Motor neuron (in vitro differentiated cells): ENCODE measurements around the gene CGGBP1. TPM values are rescaled to one million over a fixed set of nuclear protein-coding genes. Genes with fewer than 3 reads are reported as not detected.
"Not testable (repeated sequence)": the region's sequence is repeated elsewhere in the genome, so short reads cannot be mapped to it uniquely, and the experiment has no call there.

ENCODE experiments used
- ATAC-seq, 8 experiments: fragments of 200-7000 bp; cut with Tn5 transposase; replicated peaks in 6 of 8; 2 replicates each; pipeline ENCODE4 v1.8.0; 2021; ENCODE audit warnings: mild to moderate bottlenecking in 8 of 8, moderate library complexity in 8 of 8
- H3K27ac ChIP-seq, 2 donors: fragments of 250-450 bp; sonication (Bioruptor Pico); 2 replicates each; pipeline ENCODE4 v1.9.0; 2021; ENCODE audit warnings: antibody characterized with exemption in 2 of 2, mild to moderate bottlenecking in 2 of 2, moderate library complexity in 1 of 2
- H3K4me1 ChIP-seq, 2 donors: fragments of 250-450 bp; sonication (Bioruptor Pico); replicated peaks in 1 of 2; 2 replicates each; pipeline ENCODE4 v1.6.1; 2021; ENCODE audit warnings: antibody characterized with exemption in 2 of 2, mild to moderate bottlenecking in 2 of 2, moderate library complexity in 1 of 2
- H3K4me3 ChIP-seq, 5 donors: fragments of 250-450 bp; sonication (Bioruptor Pico); 2 replicates each; pipeline ENCODE4 v1.9.0; 2021; ENCODE audit warnings: antibody characterized with exemption in 5 of 5, mild to moderate bottlenecking in 5 of 5, moderate library complexity in 4 of 5
- WGBS, 10 experiments: fragments of 450-650 bp; shearing (Covaris generic); methylation state at CpG; one replicate each; pipeline ENCODE4 v1.0.0; 2022; 5-methylcytosine and 5-hydroxymethylcytosine counted together
- in situ Hi-C, 9 experiments: fragments of 400-800 bp; cut with MboI; loops; one replicate each; pipeline ENCODE4 v1.15.0; 2021; ENCODE audit warnings: low sequenced_read_pairs in 9 of 9, low pct_unique_long_range_greater_than_20kb in 2 of 9; ENCODE audit not compliant: unreplicated experiment in 9 of 9
- total RNA-seq, 8 experiments: library from RNA; unstranded; fragments of 300-600 nt; gene quantifications; 2 replicates each; pipeline versions ENCODE4 v1.2.3 to v1.2.4, GENCODE V29; 2022

The CGGBP1 gene
- total RNA-seq, 8 experiments from 2014 or later, result 30.9 to 72.7 (median 51.4) TPM

GRCh38 chr3:88031642-88032077 lies 27.1 kb downstream of the CGGBP1 start:
- in situ Hi-C loops, result no loop called here
- WGBS, 10 experiments, result 0 to 67% (median 9%) methylated on average over 1 of the region's 1 CpG; no CpG with 5 or more reads in 3 of the 10 experiments
- Histone ChIP-seq H3K4me3 (no peak overlapping the region), H3K4me1 (no peaks in the 10 kb centered on the region), H3K27ac (no peak overlapping the region)
- peak in 4 of 8 experiments; percentile 52 to 93 (median 89) for ATAC-seq

GRCh38 chr3:88030210-88030609 lies 28.6 kb downstream of the CGGBP1 start:
- in situ Hi-C loops, result no loop called here
- 59 to 100% (median 91%) methylated on average over 3 of the region's 3 CpGs for WGBS, 10 experiments
- no peak for ATAC-seq
- no peak overlapping the region for H3K27ac ChIP-seq
- no peaks in the 10 kb centered on the region for H3K4me1 ChIP-seq
- no peak overlapping the region for H3K4me3 ChIP-seq

- 57 to 100% (median 94%) methylated on average over 1 to 2 of the region's 2 CpGs; no CpG with 5 or more reads in 1 of the 10 experiments for WGBS, 10 experiments
- in situ Hi-C loops, result no loop called here
- Histone ChIP-seq H3K4me1 (no peaks in the 10 kb centered on the region), H3K4me3 (no peak overlapping the region), H3K27ac (no peak overlapping the region)
- ATAC-seq, result no peak
These were observed 29.9 kb downstream of the CGGBP1 start for GRCh38 chr3:88028876-88029275.

GRCh38 chr3:88025001-88025552 lies 33.7 kb downstream of the CGGBP1 start:
- no peak overlapping the region for H3K27ac ChIP-seq
- WGBS, 10 experiments, result 52 to 90% (median 61%) methylated on average over 1 to 4 of the region's 4 CpGs; no CpG with 5 or more reads in 1 of the 10 experiments
- no peak for ATAC-seq
- in situ Hi-C loops, result no loop called here
- no peak overlapping the region for H3K4me3 ChIP-seq
- no peaks in the 10 kb centered on the region for H3K4me1 ChIP-seq

- Histone ChIP-seq H3K4me3 (no peak overlapping the region), H3K27ac (no peak overlapping the region), H3K4me1 (no peaks in the 10 kb centered on the region)
- in situ Hi-C loops, result loop anchor here in 3 of 9 experiments (25.0 kb wide), 3 partner anchors 507 to 757 kb away; no protein-coding TSS in a partner anchor
- ATAC-seq, result peak in 2 of 8 experiments; percentile 18 to 76
- 0 to 100% (median 87%) methylated on average over 1 to 2 of the region's 2 CpGs for WGBS, 10 experiments
These were observed 39.8 kb downstream of the CGGBP1 start for GRCh38 chr3:88019024-88019423.

DNA sequence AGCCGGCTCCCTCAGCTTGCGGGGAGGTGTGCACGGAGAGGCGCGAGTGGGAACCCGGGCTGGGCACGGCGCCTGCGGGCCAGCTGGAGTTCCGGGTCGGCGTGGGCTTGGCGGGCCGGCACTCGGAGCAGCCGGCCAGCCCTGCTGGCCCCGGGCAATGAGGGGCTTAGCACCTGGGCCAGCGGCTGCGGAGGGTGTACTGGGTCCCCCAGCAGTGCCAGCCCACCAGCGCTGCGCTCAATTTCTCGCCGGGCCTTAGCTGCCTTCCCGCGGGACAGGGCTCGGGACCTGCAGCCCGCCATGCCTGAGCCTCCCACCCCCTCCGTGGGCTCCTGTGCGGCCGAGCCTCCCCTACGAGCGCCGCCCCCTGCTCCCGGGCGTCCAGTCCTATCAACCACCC lies 43.1 kb downstream of the CGGBP1 start:
- not testable (repeated sequence) for H3K27ac ChIP-seq, ATAC-seq, H3K4me1 ChIP-seq, H3K4me3 ChIP-seq
- in situ Hi-C loops, result loop anchor here in 3 of 9 experiments (25.0 kb wide), 3 partner anchors 503 to 753 kb away; no protein-coding TSS in a partner anchor
- no CpG with 5 or more reads among the region's 35 CpGs for WGBS, 10 experiments

DNA sequence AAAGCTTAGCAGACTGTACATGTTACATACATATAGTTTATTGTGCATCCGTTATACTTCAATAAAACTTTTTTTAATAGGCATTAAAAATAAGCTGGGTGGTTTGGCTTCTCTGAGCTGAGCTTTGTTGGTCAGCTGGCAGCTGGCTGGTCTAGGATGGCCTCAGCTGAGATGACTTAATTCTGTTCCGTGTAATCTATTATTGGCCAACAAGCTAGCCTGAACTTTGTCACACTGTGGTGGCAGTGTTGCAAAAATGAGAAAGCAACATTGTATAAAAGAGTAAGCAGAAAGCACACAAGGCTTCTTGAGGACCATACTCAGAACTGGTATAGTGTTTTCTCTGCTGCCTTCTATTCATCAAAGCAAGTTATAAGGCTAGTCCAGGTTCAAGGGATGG lies 45.2 kb downstream of the CGGBP1 start:
- no peak overlapping the region for H3K27ac ChIP-seq
- no peak for ATAC-seq
- H3K4me3 ChIP-seq, result no peak overlapping the region
- H3K4me1 ChIP-seq, result no peaks in the 10 kb centered on the region
- in situ Hi-C loops, result loop anchor here in 3 of 9 experiments (25.0 kb wide), 3 partner anchors 501 to 751 kb away; no protein-coding TSS in a partner anchor
- 0 to 100% (median 82%) methylated on average over 1 to 2 of the region's 2 CpGs for WGBS, 10 experiments

- no peak for ATAC-seq
- no peaks in the 10 kb centered on the region for H3K4me1 ChIP-seq
- WGBS, 10 experiments, result 69 to 91% (median 83%) methylated on average over 1 to 5 of the region's 5 CpGs; no CpG with 5 or more reads in 1 of the 10 experiments
- no peak overlapping the region for H3K4me3 ChIP-seq
- in situ Hi-C loops, result loop anchor here in 3 of 9 experiments (25.0 kb wide), 3 partner anchors 499 to 749 kb away; no protein-coding TSS in a partner anchor
- H3K27ac ChIP-seq, result no peak overlapping the region
These were observed 48.0 kb downstream of the CGGBP1 start for GRCh38 chr3:88010810-88011209.

DNA sequence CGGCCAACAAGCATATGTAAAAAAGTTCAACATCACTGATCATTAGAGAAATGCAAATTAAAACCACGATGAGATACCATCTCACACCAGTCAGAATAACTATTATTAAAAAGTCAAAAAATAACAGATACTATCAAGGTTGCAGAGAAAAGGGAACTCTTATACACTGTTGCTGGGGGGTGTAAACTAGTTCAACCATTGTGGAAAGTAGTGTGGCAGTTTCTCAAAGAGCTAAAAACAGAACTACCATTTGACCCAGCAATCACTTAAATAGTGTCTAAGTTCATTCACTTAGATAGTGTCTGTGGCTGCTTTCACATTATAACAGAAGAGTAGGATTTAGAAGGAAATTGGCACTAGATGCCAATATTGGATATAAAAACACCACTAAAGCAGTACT lies 49.7 kb downstream of the CGGBP1 start:
- H3K27ac ChIP-seq, result no peak overlapping the region
- no peaks in the 10 kb centered on the region for H3K4me1 ChIP-seq
- 0 to 100% (median 80%) methylated on average over 1 to 2 of the region's 2 CpGs; no CpG with 5 or more reads in 1 of the 10 experiments for WGBS, 10 experiments
- no peak for ATAC-seq
- in situ Hi-C loops, result loop anchor here in 3 of 9 experiments (25.0 kb wide), 3 partner anchors 497 to 747 kb away; no protein-coding TSS in a partner anchor
- H3K4me3 ChIP-seq, result no peak overlapping the region

- no peak overlapping the region for H3K4me3 ChIP-seq
- in situ Hi-C loops, result loop anchor here in 3 of 9 experiments (25.0 kb wide), 3 partner anchors 493 to 743 kb away; no protein-coding TSS in a partner anchor
- no peak overlapping the region for H3K27ac ChIP-seq
- H3K4me1 ChIP-seq, result no peaks in the 10 kb centered on the region
- ATAC-seq, result peak in 3 of 8 experiments; percentile 46 to 49 (median 46)
- 15 to 92% (median 69%) methylated on average over 2 of the region's 2 CpGs for WGBS, 10 experiments
These were observed 53.7 kb downstream of the CGGBP1 start for GRCh38 chr3:88005066-88005465.

DNA sequence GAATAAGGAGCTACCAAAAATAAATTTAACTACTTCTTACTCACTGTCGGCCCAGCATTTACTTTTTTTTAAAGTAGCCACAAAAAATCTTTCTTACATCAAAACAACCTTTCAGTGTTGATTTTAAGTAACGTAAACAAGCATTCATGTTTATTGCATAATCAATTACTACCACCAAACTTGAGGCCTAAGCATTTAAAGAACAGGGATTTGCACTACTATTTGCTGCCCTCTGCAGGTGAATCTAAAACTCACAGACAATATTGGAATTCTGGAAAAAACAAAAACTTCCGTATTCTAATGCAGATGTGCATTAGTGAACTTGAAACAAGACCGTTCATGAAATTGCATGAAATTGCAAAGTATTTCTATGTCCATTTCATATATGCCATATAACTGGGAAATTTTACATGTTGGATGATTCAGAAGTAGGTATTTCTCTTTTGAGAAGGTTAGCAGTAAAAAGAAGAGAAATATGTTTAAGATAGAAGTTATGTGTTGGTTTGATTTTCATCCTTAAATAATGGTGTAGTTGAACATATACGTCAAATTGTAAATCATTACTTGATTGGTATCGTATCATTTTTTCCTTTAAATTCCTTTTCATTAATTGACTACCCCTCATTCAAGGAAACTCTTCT lies 55.6 kb downstream of the CGGBP1 start:
- Histone ChIP-seq H3K4me1 (no peaks in the 10 kb centered on the region), H3K27ac (no peak overlapping the region), H3K4me3 (no peak overlapping the region)
- WGBS, 10 experiments, result 13 to 60% (median 43%) methylated on average over 3 to 6 of the region's 6 CpGs
- ATAC-seq, result peak in 3 of 8 experiments; percentile 29
- in situ Hi-C loops, result loop anchor here in 3 of 9 experiments (25.0 kb wide), 3 partner anchors 491 to 741 kb away; no protein-coding TSS in a partner anchor

DNA sequence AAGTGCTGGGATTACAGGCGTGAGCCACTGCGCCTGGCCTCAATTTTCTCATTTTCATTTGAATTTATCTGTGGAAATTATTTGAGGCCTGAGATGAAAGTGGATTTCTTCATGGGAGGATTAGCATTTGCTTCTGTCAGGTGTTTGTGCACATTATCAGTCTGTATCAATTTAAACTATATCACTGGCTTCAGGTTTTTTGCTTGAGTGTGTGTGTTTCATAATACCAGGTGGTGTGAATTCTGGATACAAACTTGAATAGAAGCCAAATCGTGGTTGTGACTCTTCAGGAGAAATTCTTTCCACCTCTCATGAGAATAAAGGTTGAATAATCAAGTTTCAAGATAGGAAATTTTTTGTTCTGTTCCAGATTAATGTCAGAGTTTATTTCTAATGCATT lies 56.4 kb downstream of the CGGBP1 start:
- WGBS, 10 experiments, result 11 to 100% (median 79%) methylated on average over 1 to 2 of the region's 3 CpGs; no CpG with 5 or more reads in 4 of the 10 experiments
- in situ Hi-C loops, result loop anchor here in 3 of 9 experiments (25.0 kb wide), 3 partner anchors 490 to 740 kb away; no protein-coding TSS in a partner anchor
- no peaks in the 10 kb centered on the region for H3K4me1 ChIP-seq
- no peak for ATAC-seq
- no peak overlapping the region for H3K27ac ChIP-seq
- no peak overlapping the region for H3K4me3 ChIP-seq
